Measurements from ENCODE around the gene MKI67. TPM values are rescaled to one million over a fixed set of nuclear protein-coding genes. Genes with fewer than 3 reads are reported as not detected.

Gene MKI67
- 63.0 and 98.2 TPM in 2 replicates for total RNA-seq

DNA sequence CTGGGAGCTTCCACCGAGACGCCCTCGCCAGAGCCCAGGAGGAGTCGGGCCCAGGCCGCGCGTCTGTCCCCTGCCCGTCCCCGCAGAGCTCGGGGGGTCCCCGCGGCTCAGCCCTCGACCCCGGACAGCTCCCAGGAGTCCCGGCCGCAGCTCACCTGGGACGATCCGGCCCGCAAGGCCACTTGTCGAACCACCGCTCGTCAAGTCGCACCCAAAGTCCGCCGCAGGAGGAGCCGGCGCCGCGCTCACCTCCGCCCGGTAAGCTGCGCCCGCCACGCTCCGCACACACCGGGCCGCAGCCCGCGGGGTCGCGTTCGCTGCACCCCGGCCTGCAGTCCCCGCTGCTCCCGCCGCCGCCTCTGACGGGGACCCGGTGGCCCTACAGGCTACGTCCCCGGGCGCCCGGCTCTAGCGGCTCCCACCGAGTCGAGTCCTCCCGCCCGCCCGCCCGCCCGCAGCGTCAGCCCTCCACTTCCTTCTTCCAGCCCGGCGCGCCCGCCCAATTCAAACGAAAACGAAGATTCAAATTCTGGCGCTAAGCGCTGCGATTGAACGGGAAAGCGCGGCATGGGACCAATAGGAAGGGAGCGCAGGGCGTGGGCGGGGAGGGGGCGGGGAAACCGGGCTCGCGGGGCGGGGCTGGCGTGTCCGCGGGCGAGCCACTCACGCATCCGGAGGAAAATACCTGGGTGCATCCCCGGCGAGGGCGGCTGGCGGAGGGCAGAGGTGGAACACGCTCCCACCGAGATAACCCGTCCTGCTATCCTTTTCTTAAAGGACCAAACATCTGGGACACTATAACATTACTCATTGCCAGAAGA is at the start of gene MKI67:
Gene MKI67 (minus strand): TSS at position 480 of the 821 bp plus-strand sequence. CDS start 756 bp downstream, outside the sequence.

Other genes starting within 250 kb of the MKI67 start
- not detected in 2 replicates for gene CLRN3, start 233.5 kb downstream of the MKI67 start, total RNA-seq
- 63.3 and 67.2 TPM in 2 replicates for gene PTPRE, start 219.3 kb downstream of the MKI67 start, total RNA-seq

Data from thoracic aorta endothelial cell (primary cell).